Astrocyte of the spinal cord (primary cell): Measurements from ENCODE around the gene CD36.

Experiments used
- DNase-seq: peaks from one replicate; pipeline ENCODE4 v3.0.0; 2011; ENCODE audit warnings: low read depth, low spot score
- H3K4me3 ChIP-seq: 2 replicates; pipeline ENCODE4 v1.5.1; 2011; ENCODE audit warnings: low read depth, mild to moderate bottlenecking, low read length, moderate library complexity
- in situ Hi-C: cut with HindIII; loops from 2 replicates; pipeline ENCODE4 v1.10.0; 2017; ENCODE audit warnings: low sequenced_read_pairs
- TF ChIP-seq, protein P1 (sequence below): IDR thresholded peaks from 2 replicates; pipeline ENCODE4 v1.5.1; 2012; ENCODE audit warnings: low read depth, mild to moderate bottlenecking, low read length, inconsistent platforms

Gene CD36

DNA sequence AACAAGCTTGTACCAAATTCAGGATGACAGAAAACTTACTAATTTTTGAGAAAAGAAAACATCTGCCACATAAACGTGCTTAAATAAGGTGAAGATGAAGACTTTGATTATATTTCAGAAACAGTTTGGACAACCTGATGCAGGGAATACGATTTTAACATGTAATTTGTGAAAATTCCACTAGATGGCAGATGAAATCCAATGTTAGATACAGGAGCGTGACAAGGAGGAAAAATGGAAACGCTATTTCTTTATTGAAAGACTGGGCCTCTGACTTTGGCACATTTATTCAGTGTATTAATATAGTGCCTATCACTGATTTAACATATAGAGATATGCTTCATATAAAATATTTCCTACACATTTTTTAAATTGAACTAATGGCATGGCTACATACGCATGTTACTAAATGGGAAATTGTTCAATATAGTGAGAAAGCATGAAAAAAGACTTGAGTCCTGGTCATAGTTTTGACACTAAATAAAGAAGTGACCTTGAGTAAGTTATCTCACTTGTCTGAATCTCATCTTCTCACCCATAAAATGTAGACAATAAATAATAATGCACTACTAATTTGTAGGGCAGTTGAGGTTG lies 60.7 kb downstream of the CD36 start:
- in situ Hi-C loops: no loop called here
- H3K4me3 ChIP-seq: no peak overlapping the region
- TF ChIP-seq, protein P1, sequence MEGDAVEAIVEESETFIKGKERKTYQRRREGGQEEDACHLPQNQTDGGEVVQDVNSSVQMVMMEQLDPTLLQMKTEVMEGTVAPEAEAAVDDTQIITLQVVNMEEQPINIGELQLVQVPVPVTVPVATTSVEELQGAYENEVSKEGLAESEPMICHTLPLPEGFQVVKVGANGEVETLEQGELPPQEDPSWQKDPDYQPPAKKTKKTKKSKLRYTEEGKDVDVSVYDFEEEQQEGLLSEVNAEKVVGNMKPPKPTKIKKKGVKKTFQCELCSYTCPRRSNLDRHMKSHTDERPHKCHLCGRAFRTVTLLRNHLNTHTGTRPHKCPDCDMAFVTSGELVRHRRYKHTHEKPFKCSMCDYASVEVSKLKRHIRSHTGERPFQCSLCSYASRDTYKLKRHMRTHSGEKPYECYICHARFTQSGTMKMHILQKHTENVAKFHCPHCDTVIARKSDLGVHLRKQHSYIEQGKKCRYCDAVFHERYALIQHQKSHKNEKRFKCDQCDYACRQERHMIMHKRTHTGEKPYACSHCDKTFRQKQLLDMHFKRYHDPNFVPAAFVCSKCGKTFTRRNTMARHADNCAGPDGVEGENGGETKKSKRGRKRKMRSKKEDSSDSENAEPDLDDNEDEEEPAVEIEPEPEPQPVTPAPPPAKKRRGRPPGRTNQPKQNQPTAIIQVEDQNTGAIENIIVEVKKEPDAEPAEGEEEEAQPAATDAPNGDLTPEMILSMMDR: peak; percentile 32
- DNase-seq: peak; percentile 74

DNA sequence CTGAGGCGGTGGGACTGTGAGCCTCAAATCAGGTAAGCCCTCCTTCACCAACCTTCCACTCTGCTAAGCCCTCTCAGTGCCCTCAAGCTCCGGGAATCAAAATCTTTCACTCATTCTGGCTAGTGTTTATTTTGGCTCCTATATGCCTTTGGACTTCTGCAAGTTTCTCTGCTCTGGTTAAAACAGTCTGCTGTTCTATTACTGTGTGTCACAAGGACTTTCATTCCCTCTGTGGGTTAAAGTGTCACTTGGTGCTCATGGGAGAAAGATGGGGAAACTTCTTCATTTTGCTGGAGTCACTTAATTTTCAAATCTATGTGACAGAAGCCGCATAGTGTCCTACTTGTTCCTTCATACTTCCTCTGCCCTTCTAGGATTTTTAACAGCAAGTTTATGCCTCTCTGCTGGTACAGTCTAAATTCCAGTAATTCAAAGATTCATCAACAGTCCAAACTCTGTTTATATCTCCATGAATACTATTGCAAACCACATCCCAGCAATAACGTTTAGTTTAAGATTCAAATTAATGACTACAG lies 61.3 kb downstream of the CD36 start:
- TF ChIP-seq, protein P1: no peak
- peak; percentile 64 for DNase-seq
- H3K4me3 ChIP-seq: no peak overlapping the region
- in situ Hi-C loops: no loop called here

DNA sequence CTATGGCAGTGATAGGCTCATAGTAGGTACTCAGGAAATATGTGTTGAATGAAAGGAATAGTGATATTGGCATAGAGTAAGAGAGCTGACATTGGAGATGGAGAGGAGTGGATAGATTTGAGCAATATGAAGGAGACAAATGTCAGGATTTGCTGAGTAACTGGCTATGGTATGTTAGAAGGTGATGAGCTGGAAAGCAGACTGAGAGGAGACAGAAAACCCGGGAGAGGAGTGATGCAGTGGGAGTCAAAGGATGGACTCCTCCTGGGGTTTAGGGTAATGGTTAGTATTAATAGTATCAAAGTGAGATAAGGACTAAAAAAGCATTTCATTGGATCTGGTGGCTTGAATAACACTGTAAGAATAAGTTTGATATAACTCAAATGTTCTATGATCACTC lies 64.8 kb downstream of the CD36 start:
- TF ChIP-seq, protein P1: no peak
- no peak overlapping the region for H3K4me3 ChIP-seq
- in situ Hi-C loops: no loop called here
- no peak for DNase-seq

DNA sequence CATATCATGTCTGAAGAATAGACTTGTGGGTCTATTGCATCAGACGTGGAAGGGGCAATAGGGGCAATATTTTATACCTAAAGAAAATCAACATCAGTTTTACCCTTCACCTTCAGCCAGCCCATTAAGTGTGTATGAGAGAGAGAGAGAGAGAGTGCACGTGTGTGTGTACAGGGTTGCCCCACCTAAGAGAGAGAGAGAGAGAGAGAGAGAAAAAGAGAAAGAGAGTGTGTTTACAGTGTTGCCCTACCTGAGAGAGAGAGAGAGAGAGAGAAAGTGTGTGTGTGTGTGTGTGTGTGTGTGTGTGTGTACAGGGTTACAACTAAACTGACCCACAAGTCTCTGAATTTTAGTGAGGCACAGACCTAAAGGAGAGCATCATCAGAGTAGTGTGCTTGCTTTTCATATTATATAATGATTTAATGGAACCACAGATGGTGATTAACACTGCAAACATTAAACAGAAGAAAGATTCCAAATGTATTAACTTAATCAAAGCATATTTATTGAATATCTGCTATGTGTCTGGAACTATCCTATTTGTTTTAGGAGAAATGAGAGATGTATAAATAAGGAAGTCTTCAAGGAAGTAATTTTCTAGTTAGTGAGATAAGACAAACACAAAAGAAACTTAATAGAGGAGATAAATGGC lies 66.8 kb downstream of the CD36 start:
- no peak for DNase-seq
- H3K4me3 ChIP-seq: no peak overlapping the region
- in situ Hi-C loops: no loop called here
- TF ChIP-seq, protein P1: no peak

DNA sequence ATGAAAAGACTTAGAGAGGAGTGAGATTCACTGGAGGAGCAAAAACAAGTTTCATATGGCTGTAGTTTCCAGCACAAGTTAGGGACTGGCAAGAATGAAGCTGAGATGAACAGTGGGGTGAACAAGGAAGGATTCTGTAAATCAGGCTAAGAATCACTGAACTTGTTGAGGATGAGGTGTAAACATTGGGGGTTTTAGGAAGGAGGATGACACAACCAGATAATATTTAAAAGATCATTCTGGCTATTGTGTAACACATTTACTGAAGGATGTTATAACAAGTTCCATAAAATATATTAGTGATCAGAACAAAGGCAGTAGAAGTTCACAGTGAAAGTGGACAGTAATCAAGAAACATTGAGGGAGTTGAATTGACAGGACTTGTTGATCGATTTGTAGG lies 68.9 kb downstream of the CD36 start:
- no peak overlapping the region for H3K4me3 ChIP-seq
- in situ Hi-C loops: no loop called here
- TF ChIP-seq, protein P1: no peak
- no peak for DNase-seq

DNA sequence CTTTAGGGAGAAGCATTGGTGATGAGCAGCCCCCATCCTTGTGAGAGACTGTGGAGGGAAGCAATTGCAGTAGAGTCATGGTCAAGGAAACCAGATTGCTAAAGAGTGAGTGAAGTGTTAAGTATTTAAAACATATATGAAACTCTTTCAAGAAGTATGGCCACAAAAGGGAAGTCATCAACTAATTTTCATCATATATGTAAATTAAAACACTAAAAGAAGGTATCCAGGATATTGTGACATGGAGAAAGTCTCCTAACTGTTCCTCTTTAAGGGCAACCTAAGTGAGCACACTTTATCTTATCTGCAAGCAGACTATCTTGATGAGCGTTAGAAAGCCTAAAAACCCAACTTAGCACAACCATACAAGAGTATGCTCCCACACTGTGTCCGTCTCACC lies 69.7 kb downstream of the CD36 start:
- in situ Hi-C loops: no loop called here
- no peak for DNase-seq
- TF ChIP-seq, protein P1: no peak
- H3K4me3 ChIP-seq: no peak overlapping the region
